ENCODE measurements around the gene NOVA1.

Gene NOVA1

GRCh38 chr14:26454105-26454504 lies 143.7 kb downstream of the NOVA1 start:
- no peak for TF ChIP-seq CTCF (IDR thresholded peaks at IDR 0.05; ENCODE audit: low read depth, low read length)
- no peak overlapping the region for H3K4me3 ChIP-seq (ENCODE audit: low read depth, low read length)

- H3K4me3 ChIP-seq (ENCODE audit: low read depth, low read length) = no peak overlapping the region
- no peak for TF ChIP-seq CTCF (IDR thresholded peaks at IDR 0.05; ENCODE audit: low read depth, low read length)
These were observed 149.5 kb downstream of the NOVA1 start for GRCh38 chr14:26448181-26448855.

GRCh38 chr14:26444822-26445221 lies 153.0 kb downstream of the NOVA1 start:
- no peak overlapping the region for H3K4me3 ChIP-seq (ENCODE audit: low read depth, low read length)
- no peak for TF ChIP-seq CTCF (IDR thresholded peaks at IDR 0.05; ENCODE audit: low read depth, low read length)

GRCh38 chr14:26443654-26444053 lies 154.2 kb downstream of the NOVA1 start:
- no peak overlapping the region for H3K4me3 ChIP-seq (ENCODE audit: low read depth, low read length)
- no peak for TF ChIP-seq CTCF (IDR thresholded peaks at IDR 0.05; ENCODE audit: low read depth, low read length)

- H3K4me3 ChIP-seq (ENCODE audit: low read depth, low read length) = no peak overlapping the region
- no peak for TF ChIP-seq CTCF (IDR thresholded peaks at IDR 0.05; ENCODE audit: low read depth, low read length)
These were observed 168.6 kb downstream of the NOVA1 start for GRCh38 chr14:26429205-26429604.

GRCh38 chr14:26427097-26427496 lies 170.7 kb downstream of the NOVA1 start:
- H3K4me3 ChIP-seq (ENCODE audit: low read depth, low read length) = no peak overlapping the region
- TF ChIP-seq CTCF (IDR thresholded peaks at IDR 0.05; ENCODE audit: low read depth, low read length) = no peak

GRCh38 chr14:26424537-26424936 lies 173.3 kb downstream of the NOVA1 start:
- no peak for TF ChIP-seq CTCF (IDR thresholded peaks at IDR 0.05; ENCODE audit: low read depth, low read length)
- no peak overlapping the region for H3K4me3 ChIP-seq (ENCODE audit: low read depth, low read length)

Measured in WI38 (cell line).